NCI-H2171 treated with DMSO at 0.1 percent for 48 hours (cell line): Measurements from ENCODE around the gene TPCN2.
A peak's percentile ranks its signal among the peaks of the same experiment; 100 is the strongest.

Source experiments
- DNase-seq: peaks from one replicate; lab custom pipeline; 2025; lab: John Stamatoyannopoulos, UW

Gene TPCN2

DNA sequence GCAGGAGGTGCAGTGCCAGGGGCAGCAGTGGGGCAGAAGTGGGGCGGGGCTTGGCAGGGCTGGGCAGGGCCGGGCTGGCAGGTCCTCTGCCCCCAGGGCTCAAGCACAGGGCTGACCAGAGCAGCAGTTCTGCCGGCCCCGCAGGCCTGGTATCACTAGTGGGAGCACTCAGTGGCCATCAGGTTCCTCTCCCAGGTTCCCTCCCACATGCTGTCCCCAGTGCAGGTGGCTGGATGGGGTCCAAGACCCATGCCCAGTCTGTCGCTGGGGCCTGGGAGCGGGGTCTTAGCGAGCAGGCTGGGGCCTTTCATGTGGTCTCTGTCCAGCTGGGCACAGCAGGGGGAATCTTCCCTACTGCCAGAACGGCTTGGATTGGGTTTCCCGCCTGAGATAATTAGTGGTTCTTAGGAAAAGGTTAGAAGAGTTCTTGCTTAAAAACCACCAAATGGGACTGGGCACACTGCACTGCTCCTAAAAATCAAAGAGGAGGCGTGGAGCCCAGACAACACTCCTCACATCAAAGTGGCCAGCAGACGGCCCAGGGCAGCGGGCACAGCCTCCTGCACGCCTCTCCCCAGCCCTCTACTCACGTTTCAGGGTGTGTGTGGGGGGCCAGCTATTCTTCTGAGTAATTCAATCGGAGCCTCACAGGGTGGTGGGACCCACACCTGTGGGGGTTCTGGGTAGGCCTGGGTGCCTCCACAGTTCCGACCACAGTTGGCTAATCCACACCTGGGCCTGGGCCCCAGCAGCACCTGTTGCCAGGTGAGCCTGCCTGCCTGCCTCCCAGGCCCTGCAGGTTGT, 45.6 kb downstream of the TPCN2 start:
- DNase-seq: no peak

DNA sequence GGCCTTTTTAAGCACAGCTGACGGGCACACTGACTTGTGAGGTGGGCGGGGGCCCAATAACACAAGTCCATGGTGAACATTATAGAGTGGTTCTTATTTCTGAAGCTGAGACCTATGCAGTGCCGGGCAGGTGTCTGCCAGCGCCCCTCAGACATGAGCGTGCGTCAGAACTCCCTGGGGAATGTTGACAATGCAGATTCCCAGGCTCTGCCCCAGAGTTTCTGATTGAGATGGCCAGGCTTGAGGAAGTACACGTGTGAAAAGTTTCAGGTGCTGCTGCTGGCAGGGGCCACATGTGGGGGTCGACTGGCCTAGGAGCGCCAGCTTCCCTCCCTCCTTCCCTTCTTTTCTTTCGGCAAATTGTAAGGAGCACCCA, 46.2 kb downstream of the TPCN2 start:
- no peak for DNase-seq

DNA sequence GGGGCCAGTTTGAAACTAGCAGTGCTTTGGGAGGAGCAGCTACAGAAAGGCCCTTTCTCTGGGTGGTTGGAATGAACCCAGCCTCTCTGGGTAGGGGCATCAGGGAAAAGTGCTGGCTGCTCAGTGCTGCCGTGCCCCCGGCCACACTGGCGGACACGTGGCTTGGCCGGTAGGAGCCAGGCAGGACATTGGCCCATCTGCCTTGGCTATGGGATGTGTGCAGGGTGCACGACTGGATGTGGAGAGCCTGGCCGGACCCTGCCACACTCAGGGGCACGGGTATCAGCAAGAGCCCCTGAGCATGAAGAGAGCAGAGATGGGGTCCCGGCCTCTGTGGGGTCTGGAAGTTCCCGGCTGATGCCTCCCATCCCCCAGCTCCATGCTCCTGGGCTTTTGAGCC, 46.6 kb downstream of the TPCN2 start:
- DNase-seq: no peak

DNA sequence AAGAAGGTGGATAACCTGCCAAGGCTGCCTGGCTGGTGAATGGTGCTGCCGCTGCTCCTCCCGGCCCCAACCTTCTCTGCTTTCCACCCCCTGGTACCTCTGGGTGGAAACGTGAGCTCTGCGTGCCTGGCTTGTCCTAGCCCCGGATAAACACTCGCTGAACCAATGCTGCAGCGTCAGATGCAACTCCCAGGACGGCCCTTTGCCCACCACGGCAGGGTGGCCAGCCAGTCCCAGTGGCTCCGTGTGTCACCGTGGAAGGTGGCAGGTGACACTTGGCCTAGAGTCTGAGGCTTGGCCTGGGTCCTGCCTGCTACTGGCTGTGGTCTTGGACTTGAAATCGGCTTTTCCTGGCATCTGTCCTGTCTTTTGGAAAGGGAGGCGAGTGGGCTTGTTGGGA, 47.7 kb downstream of the TPCN2 start:
- no peak for DNase-seq

DNA sequence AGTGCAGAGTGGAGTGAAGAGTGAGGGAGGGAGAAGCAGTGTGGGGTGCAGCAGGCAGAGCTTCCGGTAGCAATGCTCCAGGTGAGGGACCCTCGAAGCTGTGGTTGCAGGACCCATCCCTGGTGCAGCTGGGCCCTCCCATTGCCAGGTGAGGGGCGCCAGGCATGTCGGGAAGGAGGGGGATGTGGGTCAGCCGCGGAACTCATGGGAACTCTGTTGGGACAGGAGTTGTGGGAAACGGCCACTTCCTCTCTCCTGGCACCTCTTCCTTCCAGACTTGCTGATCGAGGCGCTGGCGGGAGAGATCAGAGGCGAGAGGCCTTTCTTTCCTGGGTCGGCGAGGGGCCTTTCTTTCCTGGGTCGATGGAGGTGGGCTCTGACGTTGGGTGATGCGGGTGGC, 48.5 kb downstream of the TPCN2 start:
- no peak for DNase-seq

DNA sequence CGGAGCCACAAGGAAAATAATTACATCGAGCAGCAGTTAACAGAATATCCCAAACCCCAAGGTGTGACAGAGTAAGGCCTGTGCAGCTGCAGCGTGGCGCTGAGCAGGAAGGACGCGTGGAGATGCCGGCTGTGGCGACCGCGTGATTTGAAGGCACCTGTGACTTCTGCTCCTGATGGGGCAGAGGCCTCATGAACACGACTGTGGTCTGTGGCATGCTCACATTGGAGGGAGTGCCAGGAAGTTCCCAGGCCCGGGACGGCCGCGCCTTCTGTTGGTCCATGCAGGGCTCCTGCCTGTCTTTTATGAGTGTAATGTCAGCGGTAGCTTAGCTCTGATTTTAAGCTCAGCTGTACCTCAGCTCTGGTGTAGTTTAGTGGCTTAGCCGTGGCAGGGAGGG, 50.4 kb downstream of the TPCN2 start:
- no peak for DNase-seq

DNA sequence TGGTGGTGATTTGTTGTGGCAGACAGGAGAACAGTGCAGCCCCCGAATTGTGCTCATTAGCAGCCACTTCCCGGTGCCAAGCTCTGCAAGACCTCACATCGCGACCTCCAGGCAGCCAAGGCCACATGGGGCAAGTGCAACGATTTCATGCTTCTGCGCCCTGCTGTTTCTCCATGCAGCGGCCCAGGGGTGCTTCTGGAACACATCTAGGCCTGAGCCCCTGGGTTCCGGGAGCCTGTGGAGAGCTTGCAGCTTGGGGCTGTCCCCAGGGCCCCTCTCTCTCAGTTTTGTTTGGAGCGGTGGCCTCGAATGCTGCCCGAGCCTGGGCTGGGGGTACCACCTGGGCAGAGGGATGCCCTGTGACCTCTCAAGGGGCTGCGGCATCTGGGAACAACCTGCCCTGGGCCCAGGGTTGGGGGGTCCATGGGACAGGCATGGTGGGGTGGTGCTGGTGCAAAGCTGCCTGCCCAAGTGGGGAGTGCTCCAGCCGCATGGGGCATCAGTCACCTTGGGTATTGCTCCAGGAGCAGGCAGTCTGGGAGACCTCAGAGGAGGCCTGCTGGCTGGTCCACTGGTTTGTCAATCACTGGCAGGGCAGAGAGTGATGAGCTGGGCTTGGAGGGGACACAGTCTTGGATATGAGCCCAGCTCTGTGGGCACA, 51.9 kb downstream of the TPCN2 start:
- DNase-seq: no peak

DNA sequence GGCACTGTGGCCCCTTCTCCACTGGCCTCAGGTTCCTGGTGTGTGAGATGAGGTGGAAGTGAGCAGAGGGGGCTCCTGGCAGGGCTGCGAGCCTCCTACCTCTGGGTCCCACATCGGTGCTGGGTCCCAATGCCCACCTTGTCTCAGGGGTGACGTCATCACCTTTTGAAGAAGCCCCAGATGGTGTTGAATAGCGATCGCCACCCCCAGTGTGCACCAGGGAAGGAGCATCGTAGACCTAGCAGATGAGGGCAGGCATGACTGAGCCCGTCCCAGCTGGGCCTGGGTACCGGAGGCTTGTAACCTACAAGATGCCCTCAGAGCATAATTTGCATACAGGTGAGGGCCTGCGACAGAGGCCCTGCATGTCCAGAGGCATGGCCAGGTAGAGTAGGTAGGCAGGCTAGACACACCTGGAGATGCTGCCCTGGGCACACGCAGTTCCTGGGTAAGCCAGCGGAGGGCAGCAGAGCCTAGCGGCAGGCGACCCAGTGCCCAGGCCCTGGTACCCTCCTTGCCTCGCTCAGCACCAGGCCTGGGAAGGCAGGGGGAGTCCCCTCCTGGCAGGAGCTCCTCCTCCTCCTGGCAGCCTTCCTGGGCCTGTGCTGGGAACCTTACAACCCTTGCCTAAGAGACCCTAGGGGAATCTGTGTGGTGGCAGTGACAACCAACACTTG, 52.5 kb downstream of the TPCN2 start:
- peak; percentile 73 for DNase-seq

DNA sequence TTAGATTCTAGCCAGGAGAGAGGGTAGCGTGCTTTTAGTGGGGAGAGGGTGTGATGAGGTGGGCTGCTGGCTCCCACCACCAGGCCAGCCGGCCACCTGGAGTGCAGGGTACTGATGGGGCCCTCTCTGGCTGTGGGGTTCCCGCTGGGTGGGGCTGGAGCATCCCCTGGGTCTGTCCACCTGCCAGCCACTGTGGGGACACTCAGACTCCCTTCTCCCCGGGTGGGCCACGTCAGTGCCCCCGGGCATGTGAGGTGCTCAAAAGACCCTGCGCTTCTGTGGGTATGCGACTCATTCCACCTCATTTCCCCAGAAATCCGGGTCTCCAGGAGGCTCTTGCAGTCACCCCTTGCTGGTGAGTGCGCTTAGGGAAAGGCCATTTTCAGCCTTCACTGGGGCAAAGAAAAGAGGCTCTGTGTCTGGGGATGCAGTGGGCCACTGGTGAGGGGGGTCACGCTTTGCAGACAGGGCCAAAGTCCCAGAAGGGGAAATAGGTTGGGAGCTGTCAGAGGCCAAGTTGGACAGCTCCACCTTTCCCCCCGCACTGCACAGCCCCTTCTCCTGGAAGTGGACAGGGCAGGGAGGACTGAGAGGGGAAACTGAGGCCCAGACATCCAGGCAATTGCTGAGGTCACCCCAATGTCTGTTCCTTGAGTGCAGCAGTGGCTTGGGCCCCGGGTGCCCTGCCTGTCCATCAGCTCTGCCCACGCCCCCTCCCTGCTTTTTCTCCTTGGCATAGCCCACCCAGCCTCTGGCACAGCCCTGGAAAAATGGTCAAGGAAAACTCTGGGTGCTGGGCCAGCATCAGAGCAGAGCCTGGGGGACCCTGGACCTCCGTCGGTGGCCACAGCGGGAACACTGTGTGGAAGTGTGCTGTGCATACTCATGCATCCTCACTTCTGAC, 53.3 kb downstream of the TPCN2 start:
- DNase-seq: no peak

DNA sequence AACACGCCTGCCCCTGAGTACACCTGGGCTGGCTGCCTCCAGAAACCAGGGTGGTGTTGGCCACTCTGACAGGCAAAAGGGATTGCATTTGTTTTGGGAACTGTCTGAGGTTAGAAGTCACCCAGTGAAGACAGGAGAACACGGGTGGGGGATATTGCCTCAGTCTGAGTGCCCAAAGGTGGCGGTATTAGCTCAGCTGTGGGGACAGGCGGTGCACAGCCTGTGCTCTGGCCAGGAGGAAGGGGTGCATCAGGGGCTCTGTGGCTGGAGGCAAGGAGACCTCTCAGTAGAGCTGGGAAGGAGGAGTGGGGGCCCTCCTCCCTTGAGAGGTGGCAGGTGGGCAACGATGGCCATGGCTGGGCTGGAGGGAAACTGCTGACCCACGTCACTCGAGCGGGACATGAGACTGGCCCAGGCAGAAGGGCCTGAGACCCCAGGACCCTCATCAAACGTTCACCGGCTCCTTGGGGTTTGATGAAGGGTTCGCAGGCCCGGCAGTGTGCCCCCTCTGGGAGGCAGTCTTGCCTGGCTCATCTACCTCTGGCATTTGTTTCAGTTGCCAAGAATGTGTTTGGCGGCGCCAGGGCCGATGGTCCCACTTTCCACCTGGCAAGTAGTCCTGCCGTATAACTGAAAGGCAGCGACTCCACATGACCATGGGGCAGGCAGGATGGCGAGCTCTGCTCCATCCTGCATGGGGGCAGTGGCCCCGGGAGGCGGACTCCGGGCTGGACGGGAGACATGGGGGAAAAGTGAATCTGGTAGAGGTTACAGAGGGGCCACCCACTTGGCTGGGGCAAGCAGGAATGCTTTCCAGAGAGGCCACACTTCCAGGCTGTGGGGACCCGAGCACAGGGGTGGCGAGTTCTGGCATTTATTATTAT, 54.2 kb downstream of the TPCN2 start:
- DNase-seq: peak; percentile 3

DNA sequence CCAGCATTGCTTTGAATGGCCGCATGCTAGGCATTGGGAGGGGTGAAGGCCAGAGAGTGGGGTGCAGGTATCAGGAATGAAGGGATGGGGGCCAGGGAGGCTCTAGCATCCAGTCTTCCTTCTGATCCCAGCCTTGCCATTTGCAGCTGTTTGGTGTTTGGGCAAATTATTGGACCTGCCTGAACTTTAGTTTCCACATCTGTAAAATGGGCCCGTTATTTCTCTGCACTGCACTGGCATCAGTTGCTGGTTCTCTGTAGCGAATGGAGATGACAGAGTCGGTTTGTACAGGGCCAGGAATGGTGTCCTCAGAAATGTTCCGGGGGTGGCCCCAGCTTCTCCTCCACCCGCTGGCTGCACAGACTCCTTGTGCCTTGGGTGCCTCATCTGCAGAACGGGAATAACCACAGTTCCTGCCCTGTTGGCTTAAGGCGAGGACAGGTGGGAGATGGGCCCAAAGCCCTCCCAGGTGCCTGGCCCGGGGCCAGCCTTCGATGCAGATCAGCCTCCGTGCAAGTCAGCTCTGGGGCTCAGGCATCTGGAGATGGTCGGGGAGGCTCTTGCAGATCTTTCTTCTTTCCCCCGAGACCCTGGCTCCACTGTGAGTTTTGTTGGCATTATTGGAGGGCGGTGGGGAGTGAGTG, 55.6 kb downstream of the TPCN2 start:
- no peak for DNase-seq

DNA sequence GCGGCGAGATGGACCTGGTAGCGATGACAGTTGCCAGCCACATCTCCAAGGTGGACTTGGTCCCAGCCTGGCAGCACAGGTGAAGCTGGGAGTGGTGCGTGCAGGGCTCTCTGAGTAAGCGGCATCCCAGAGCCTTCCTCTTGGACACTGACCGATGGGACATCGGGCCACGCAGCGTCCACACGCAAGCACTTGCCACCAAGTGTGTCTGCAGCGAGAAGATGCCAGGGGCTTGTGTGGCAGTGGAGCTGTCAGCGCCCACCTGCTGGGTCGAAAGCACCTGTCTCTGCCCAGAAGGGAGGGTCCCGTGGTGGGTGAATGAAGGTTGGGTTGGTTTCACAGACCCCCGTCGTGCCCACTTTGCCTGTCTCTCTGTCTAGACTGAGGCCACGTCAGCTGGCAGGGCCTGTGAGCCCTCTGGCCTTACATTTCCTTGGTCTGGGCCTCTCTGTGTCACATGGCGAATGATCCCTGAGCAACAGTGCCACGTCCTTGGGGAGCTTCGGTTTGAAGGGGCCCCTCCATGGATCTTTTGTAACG, 56.2 kb downstream of the TPCN2 start:
- DNase-seq: no peak

DNA sequence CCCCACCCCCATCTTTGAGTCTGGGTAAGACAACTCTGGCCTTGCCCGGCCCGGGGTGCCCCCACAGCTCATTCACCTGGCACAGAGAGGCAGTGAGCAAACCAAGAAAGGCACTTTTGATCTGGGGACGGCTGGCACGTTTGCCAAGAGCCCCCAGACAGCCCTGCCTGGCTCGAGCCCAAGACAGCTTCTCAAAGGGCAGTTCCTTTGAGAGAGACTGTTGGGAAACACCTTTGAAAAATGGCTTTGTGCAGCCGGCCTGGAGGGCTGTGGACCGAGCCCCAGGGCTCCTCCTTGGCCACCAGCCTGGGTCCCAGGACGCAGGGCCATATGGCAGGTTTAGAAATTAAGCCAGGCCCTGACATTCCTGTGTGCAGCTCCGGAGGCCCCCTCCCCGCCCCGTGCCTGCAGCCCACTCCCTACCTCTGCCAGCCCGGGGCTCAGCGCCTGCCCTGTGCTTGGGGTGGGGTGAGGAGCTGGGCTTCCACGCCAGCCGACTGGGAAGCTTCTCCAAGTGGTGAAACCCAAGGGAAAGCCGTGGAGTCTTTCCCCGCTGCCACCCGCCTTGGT, 56.8 kb downstream of the TPCN2 start:
- DNase-seq: no peak

DNA sequence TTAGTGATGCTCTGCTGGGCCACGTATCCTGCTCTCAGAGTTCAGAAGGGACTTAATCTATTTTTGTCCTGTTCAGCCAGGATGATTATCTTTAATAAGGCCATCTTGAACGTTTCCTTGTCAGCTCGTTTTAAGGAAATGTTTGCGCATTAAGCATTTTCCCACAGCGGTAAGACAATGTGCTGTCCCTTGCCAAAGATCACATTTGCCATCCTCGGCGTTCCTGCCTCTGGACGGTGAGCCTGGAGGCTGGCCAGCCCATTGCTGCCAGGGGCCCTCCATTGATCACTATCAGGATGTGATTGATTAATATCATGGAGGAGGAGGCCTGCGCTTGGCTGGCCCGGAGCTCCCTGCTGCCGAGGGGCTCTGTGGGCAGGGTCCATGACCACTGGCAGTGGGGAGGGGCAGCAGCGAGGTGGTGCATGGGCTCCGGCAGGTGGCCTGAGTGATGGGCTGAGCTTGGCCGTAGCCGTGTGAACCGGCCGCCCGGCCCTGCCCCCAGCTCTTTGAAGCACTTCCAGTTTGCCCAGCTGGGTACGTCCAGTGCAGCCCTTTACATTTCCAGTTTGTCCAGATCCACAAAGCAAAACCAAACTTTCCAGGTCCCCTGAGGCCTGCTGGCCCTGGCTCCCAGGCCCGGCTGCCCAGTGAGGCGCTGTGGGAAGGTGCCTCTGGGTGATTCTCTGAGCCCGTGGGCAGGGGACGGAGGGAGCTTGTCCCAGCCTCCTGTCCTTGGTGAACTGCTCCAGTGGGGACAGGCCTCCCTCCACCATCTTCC, 57.5 kb downstream of the TPCN2 start:
- no peak for DNase-seq

DNA sequence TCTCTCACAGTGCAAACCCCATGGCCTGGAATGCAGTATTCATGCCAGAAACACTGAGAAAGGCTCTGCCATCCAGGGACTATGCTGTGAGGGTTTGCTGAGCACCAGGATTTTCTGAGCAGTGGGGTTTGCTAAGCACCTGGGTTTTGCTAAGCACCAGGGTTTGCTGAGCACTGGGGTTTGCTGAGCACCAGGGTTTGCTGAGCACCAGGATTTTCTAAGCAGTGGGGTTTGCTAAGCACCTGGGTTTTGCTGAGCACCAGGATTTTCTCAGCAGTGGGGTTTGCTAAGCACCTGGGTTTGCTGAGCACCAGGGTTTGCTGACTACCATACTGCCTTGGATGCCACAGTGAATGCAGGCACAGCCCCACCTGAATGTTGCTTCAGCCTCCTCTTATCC, 58.7 kb downstream of the TPCN2 start:
- no peak for DNase-seq

DNA sequence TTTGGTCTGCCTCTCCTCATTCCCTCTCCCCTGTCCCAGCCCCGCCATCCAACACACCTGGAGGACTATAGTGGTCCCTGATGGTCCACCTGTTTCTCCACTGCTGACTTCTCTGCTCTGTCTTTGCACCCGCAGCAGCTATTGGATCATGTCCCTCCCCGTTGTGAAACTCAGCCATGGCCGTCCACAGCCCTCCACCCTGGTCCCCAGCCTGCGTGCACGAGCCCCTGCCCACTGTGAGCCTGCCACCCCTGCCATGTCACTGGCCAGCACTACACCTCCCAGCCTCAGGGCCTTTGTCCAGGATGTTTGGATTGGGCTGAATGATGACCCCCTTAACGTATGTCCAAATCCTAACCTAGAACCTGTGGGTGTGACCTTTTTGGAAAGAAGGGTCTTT, 59.3 kb downstream of the TPCN2 start:
- no peak for DNase-seq

DNA sequence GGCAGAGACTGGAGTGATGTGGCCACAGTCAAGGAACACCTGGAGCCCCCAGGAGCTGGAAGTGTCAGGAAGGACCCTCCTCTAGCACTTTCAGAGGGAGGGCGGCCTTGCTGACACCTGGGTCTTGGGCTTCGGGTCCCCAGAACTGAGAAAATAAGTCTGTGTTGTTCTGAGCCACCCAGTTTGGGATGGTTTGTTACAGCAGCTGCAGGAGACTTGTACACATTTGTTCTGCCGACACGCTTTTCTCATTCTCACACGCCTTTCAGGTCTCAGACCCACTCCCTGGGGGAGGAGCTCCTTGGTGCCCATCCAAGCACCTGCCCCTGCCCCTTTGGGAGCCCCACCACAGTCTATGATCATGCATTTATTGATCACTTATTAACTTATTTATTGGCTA, 59.8 kb downstream of the TPCN2 start:
- no peak for DNase-seq

DNA sequence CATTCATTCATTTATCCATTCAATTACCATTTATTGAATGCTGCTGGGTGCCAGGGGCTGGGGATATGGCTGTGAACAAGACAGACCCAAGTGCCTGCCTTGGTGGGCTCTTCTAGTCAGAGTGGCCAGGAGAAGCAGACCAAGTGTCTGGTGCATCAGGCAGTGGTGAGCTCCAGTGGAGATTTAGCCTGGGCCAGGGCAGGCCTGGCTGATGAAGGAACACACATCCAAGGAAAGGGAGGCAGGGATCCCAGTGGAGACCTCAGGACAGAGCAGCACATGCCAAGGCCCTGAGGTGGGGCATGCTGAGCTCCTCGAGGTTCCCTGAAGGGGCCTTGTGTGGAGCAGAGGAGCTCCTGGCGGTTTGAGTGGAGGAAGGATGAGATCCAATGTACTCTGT, 60.4 kb downstream of the TPCN2 start:
- no peak for DNase-seq

DNA sequence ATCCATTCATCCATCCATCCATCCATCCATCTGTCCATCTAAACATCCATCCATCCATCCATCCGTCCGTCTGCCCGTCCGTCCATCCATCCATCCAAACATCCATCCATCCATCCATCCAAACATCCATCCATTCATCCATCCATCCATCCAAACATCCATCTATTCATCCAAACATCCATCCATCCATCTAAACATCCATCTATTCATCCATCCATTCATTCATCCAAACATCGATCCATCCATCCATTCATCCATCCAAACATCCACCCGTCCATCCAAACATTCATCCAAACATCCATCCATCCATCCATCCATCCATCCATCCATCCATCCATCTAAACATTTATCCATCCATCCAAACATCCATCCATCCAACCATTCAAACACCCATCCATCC, 61.7 kb downstream of the TPCN2 start:
- no peak for DNase-seq
